Activated gamma-delta T cell (primary cell): ENCODE data around the gene IGF2.

ENCODE experiments used
- DNase-seq: peaks from one replicate; lab custom pipeline; 2025; lab: John Stamatoyannopoulos, UW

Gene IGF2

GRCh38 chr11:2153581-2154194, 14.5 kb upstream of the IGF2 start:
- DNase-seq = no peak

- no peak for DNase-seq
Measured at GRCh38 chr11:2151500-2152257, 12.5 kb upstream of the IGF2 start.

GRCh38 chr11:2149864-2150847, 11.0 kb upstream of the IGF2 start:
- DNase-seq = no peak

GRCh38 chr11:2149460-2149859, 10.3 kb upstream of the IGF2 start:
- no peak for DNase-seq

- no peak for DNase-seq
Measured at GRCh38 chr11:2148595-2148994, 9.4 kb upstream of the IGF2 start.

GRCh38 chr11:2147391-2147790, 8.2 kb upstream of the IGF2 start:
- no peak for DNase-seq

- no peak for DNase-seq
Measured at GRCh38 chr11:2146051-2146450, 6.9 kb upstream of the IGF2 start.

GRCh38 chr11:2144544-2145248, 5.5 kb upstream of the IGF2 start:
- no peak for DNase-seq

- DNase-seq = no peak
Measured at GRCh38 chr11:2143799-2144543, 4.8 kb upstream of the IGF2 start.

- no peak for DNase-seq
Measured at GRCh38 chr11:2143477-2143798, 4.2 kb upstream of the IGF2 start.

- no peak for DNase-seq
Measured at GRCh38 chr11:2142762-2143202, 3.6 kb upstream of the IGF2 start.

- no peak for DNase-seq
Measured at GRCh38 chr11:2142300-2142759, 3.1 kb upstream of the IGF2 start.

- no peak for DNase-seq
Measured at GRCh38 chr11:2140411-2141400, 1.5 kb upstream of the IGF2 start.

- DNase-seq = no peak
Measured at GRCh38 chr11:2139621-2140337, 590 bp upstream of the IGF2 start.

- no peak for DNase-seq
Measured at GRCh38 chr11:2138431-2139122, 612 bp downstream of the IGF2 start.

GRCh38 chr11:2138068-2138430, 1.1 kb downstream of the IGF2 start:
- no peak for DNase-seq

- DNase-seq = no peak
Measured at GRCh38 chr11:2137202-2138067, 1.8 kb downstream of the IGF2 start.

GRCh38 chr11:2136952-2137201, 2.3 kb downstream of the IGF2 start:
- no peak for DNase-seq
